SU-DHL-6 (cell line): ENCODE measurements around the gene SOX14.

Experiments used
- H2AFZ ChIP-seq: fragments of 200-600 bp; sonication (generic); 2 replicates; pipeline ENCODE4 v1.6.1; 2014; ENCODE audit warnings: low read depth, mild to moderate bottlenecking, moderate library complexity, mixed read lengths, antibody characterized with exemption, low read length; ENCODE audit not compliant: severe bottlenecking
- H3F3A ChIP-seq: fragments of 200-600 bp; shearing (Covaris generic); 2 replicates; pipeline ENCODE4 v1.6.0; 2016; ENCODE audit warnings: antibody characterized with exemption, mild to moderate bottlenecking; ENCODE audit not compliant: insufficient read depth
- H3K27ac ChIP-seq: fragments of 200-600 bp; sonication (generic); 2 replicates; pipeline ENCODE4 v1.5.1; 2016; ENCODE audit warnings: low read depth, mild to moderate bottlenecking, low read length, moderate library complexity, mixed read lengths
- H3K27me3 ChIP-seq: fragments of 200-600 bp; sonication (generic), shearing (Covaris generic); 2 replicates; pipeline ENCODE4 v1.6.0; 2014; ENCODE audit warnings: mild to moderate bottlenecking, low read length
- H3K36me3 ChIP-seq: fragments of 200-600 bp; sonication (generic); 2 replicates; pipeline ENCODE4 v1.6.1; 2014; ENCODE audit warnings: mild to moderate bottlenecking, low read length, mixed read lengths
- H3K4me2 ChIP-seq: fragments of 300-600, 200-600 bp; shearing (Covaris generic), sonication (generic); 2 replicates; pipeline ENCODE4 v1.6.0; 2014; ENCODE audit warnings: low read length, low read depth, mild to moderate bottlenecking; ENCODE audit not compliant: poor library complexity, severe bottlenecking
- H3K4me3 ChIP-seq: fragments of 200-600 bp; sonication (generic); 2 replicates; pipeline ENCODE4 v1.5.1; 2014; ENCODE audit warnings: antibody characterized with exemption, low read length, mild to moderate bottlenecking, mixed read lengths; ENCODE audit not compliant: insufficient read depth, poor library complexity, severe bottlenecking
- H3K79me2 ChIP-seq: fragments of 200-600 bp; sonication (generic); 2 replicates; pipeline ENCODE4 v1.6.1; 2014; ENCODE audit warnings: mild to moderate bottlenecking, low read length, moderate library complexity; ENCODE audit not compliant: insufficient read depth
- H3K9ac ChIP-seq: fragments of 200-600 bp; sonication (generic); 2 replicates; pipeline ENCODE4 v1.7.0; 2014; ENCODE audit warnings: mild to moderate bottlenecking, low read length
- H3K9me2 ChIP-seq: fragments of 200-600 bp; sonication (generic); replicated peaks from 2 replicates; pipeline ENCODE4 v1.6.1; 2014; ENCODE audit warnings: low read length; ENCODE audit not compliant: insufficient read depth
- H3K9me3 ChIP-seq: fragments of 200-600 bp; sonication (generic); 2 replicates; pipeline ENCODE4 v1.6.1; 2014; ENCODE audit warnings: low read length, mixed read lengths; ENCODE audit not compliant: insufficient read depth
- H4K20me1 ChIP-seq: fragments of 200-600 bp; sonication (generic); 2 replicates; pipeline ENCODE4 v1.6.1; 2014; ENCODE audit warnings: low read depth, mild to moderate bottlenecking, antibody characterized with exemption, low read length, moderate library complexity, mixed read lengths
- EZH2phosphoT487 ChIP-seq: fragments of 200-600 bp; sonication (generic), shearing (Covaris generic); conservative IDR thresholded peaks from 2 replicates; pipeline ENCODE4 v1.6.1; 2018; ENCODE audit warnings: mild to moderate bottlenecking, antibody characterized with exemption, low read length, moderate library complexity, mixed read lengths
- TF ChIP-seq, protein P1 (sequence below): fragments of 200-600 bp; sonication (generic); IDR thresholded peaks from one replicate; pipeline ENCODE4 v1.5.1; 2017; ENCODE audit warnings: antibody characterized with exemption, mild to moderate bottlenecking, low read length, moderate library complexity; ENCODE audit not compliant: insufficient read depth, poor library complexity, severe bottlenecking

The SOX14 gene

DNA sequence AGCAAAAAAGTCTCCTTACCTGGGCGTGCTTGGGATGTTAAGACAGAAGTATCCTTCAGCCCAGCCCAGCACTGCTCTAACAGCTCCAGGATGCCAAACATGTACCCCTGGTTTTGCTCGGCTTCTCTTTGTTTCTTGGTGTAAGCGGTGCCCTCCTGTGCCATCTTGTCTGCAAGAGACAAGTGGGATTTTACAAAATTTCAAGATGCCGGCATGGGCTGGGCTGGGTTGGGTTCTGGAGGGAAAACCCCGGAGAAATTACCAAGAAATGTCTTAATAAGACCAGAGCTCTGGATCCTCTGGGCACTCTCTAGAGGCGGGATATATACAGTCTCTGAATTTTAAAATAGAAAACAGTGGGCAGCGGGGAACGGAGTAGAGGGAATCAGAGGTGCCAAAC, 4.6 kb upstream of the SOX14 start:
- Histone ChIP-seq H3K27ac (no peak overlapping the region), H4K20me1 (no peaks in the 10 kb centered on the region), H3K4me2 (no peak overlapping the region), H3K9me3 (no peaks in the 10 kb centered on the region), H3K36me3 (no peaks in the 10 kb centered on the region), H3K79me2 (no peaks in the 10 kb centered on the region), H2AFZ (no peak overlapping the region), H3K4me3 (no peak overlapping the region), H3K9ac (no peak overlapping the region), H3F3A (no peaks in the 10 kb centered on the region), H3K27me3 (no peaks in the 10 kb centered on the region), H3K9me2 (no peaks in the 10 kb centered on the region)
- TF ChIP-seq, protein P1, sequence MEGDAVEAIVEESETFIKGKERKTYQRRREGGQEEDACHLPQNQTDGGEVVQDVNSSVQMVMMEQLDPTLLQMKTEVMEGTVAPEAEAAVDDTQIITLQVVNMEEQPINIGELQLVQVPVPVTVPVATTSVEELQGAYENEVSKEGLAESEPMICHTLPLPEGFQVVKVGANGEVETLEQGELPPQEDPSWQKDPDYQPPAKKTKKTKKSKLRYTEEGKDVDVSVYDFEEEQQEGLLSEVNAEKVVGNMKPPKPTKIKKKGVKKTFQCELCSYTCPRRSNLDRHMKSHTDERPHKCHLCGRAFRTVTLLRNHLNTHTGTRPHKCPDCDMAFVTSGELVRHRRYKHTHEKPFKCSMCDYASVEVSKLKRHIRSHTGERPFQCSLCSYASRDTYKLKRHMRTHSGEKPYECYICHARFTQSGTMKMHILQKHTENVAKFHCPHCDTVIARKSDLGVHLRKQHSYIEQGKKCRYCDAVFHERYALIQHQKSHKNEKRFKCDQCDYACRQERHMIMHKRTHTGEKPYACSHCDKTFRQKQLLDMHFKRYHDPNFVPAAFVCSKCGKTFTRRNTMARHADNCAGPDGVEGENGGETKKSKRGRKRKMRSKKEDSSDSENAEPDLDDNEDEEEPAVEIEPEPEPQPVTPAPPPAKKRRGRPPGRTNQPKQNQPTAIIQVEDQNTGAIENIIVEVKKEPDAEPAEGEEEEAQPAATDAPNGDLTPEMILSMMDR: no peak
- TF ChIP-seq EZH2phosphoT487: no peak

DNA sequence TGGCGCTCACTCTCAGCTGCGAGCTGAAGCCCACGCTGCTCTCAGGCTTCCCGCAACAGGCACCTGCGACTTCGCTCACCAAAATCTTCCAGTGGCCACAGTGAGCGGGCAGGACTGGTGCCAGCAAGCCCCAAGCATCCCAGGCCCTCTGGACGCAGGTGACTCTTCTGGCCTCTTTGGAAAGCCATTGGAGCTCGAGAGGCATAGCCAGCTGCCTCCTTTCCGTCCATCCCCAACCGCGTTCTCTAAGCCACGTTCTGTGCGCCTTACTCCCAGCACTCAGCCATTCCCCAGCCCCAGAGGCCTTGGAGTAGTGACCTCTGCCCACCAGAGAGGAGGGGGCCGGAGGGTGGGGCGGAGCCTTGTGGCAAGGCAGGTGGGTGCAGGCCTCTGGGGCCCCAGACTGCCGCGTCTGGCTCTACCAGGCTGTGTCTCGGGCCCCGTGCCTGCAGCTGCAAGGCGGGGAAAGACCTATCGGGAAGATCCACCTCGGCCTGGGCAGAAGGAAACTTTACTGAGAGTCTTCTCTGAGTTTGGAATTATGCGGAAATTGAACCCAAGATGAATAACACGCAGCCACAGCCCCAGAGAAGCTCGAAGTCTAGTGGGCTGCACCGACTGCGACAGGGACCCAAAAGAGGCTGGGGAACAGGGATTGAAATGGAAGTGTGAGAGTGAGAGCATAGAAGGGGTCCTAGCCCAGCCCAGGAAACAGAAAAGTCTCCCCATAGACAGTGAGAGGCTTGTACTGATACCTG, 3.6 kb upstream of the SOX14 start:
- no peak overlapping the region for H2AFZ ChIP-seq
- TF ChIP-seq EZH2phosphoT487: no peak
- TF ChIP-seq, protein P1: no peak
- H3F3A ChIP-seq: no peaks in the 10 kb centered on the region
- no peaks in the 10 kb centered on the region for H3K36me3 ChIP-seq
- H3K9me2 ChIP-seq: no peaks in the 10 kb centered on the region
- no peak overlapping the region for H3K27ac ChIP-seq
- no peaks in the 10 kb centered on the region for H3K79me2 ChIP-seq
- no peak overlapping the region for H3K9ac ChIP-seq
- H4K20me1 ChIP-seq: no peaks in the 10 kb centered on the region
- no peak overlapping the region for H3K4me2 ChIP-seq
- no peaks in the 10 kb centered on the region for H3K9me3 ChIP-seq
- no peaks in the 10 kb centered on the region for H3K27me3 ChIP-seq
- H3K4me3 ChIP-seq: no peak overlapping the region

DNA sequence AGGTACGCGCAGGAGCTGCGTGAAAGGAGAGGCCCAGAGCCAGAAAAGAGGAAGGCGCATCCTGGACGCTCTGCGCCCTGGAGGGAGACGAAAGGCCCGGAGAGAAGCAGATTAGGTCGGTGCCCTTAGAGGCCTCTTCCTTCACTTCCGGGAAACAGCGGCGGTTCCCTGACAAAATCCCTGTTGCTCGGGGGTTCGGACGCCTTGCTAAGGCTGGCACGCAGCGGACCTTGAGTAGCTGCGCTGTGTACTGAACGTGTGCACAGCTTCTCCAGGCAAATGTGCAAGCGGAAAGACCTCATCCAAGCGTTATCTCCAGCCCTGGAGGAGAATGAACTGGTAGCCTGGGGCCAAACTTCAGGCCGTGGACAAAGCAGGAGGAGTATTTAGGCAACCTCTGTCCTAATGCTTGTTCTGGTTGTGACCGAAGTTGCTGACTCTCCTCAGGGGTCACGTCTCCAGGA, 3.0 kb upstream of the SOX14 start:
- no peak overlapping the region for H3K4me3 ChIP-seq
- no peaks in the 10 kb centered on the region for H3K9me2 ChIP-seq
- no peak overlapping the region for H3K9ac ChIP-seq
- H3K79me2 ChIP-seq: no peaks in the 10 kb centered on the region
- H3F3A ChIP-seq: no peaks in the 10 kb centered on the region
- H3K9me3 ChIP-seq: no peaks in the 10 kb centered on the region
- no peak overlapping the region for H2AFZ ChIP-seq
- no peak overlapping the region for H3K4me2 ChIP-seq
- H3K27ac ChIP-seq: no peak overlapping the region
- TF ChIP-seq, protein P1: no peak
- no peak for TF ChIP-seq EZH2phosphoT487
- no peaks in the 10 kb centered on the region for H3K36me3 ChIP-seq
- no peaks in the 10 kb centered on the region for H4K20me1 ChIP-seq
- H3K27me3 ChIP-seq: no peaks in the 10 kb centered on the region
